Measurements from ENCODE around the gene DNAH5.

Gene DNAH5

DNA sequence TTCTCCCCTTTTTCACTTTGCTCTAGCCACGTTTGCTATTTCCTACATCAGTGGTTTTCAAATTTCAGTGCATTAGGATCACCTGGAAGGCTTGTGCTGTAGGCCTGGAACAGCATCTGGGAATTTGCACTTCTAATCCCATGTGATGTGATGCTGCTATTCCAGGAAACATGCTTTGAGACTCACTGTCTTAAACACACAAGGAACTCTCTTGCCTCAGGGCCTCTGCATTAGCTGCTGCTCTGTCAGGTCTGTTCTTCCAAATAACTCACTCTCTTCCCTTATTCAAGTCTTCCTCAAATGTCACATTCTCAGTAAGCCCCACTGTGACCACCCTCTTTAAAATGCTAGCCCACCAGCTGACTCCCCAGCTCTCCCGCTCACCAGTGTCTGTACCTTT lies 204.0 kb downstream of the DNAH5 start:
- no peaks in the 10 kb centered on the region for H3K27me3 ChIP-seq (ENCODE audit: insufficient read depth, low read length)
- no peaks in the 10 kb centered on the region for H3K4me1 ChIP-seq (ENCODE audit: insufficient read depth, low read length, severe bottlenecking)
- H4K20me1 ChIP-seq (ENCODE audit: insufficient read depth, low read length), result no peaks in the 10 kb centered on the region
- TF ChIP-seq, protein P1, sequence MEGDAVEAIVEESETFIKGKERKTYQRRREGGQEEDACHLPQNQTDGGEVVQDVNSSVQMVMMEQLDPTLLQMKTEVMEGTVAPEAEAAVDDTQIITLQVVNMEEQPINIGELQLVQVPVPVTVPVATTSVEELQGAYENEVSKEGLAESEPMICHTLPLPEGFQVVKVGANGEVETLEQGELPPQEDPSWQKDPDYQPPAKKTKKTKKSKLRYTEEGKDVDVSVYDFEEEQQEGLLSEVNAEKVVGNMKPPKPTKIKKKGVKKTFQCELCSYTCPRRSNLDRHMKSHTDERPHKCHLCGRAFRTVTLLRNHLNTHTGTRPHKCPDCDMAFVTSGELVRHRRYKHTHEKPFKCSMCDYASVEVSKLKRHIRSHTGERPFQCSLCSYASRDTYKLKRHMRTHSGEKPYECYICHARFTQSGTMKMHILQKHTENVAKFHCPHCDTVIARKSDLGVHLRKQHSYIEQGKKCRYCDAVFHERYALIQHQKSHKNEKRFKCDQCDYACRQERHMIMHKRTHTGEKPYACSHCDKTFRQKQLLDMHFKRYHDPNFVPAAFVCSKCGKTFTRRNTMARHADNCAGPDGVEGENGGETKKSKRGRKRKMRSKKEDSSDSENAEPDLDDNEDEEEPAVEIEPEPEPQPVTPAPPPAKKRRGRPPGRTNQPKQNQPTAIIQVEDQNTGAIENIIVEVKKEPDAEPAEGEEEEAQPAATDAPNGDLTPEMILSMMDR (IDR thresholded peaks at IDR 0.05; ENCODE audit: low read length), result no peak
- TF ChIP-seq EZH2 (IDR thresholded peaks at IDR 0.05; ENCODE audit: borderline replicate concordance, low read length), result no peak
- no peaks in the 10 kb centered on the region for H3K9me3 ChIP-seq (ENCODE audit: low read length)
- H3K9ac ChIP-seq (ENCODE audit: low read length), result no peak overlapping the region
- H3K79me2 ChIP-seq (ENCODE audit: insufficient read depth, low read length), result no peaks in the 10 kb centered on the region
- H2AFZ ChIP-seq (ENCODE audit: low read length), result no peak overlapping the region
- H3K27ac ChIP-seq (ENCODE audit: low read depth, low read length, poor library complexity, severe bottlenecking), result no peak overlapping the region
- no peaks in the 10 kb centered on the region for H3K36me3 ChIP-seq (ENCODE audit: insufficient read depth, low read length)
- H3K9me2 ChIP-seq (ENCODE audit: low read depth, low read length), result no peaks in the 10 kb centered on the region
- no peaks in the 10 kb centered on the region for H3F3A ChIP-seq (ENCODE audit: insufficient read depth, low read length)
- no peak overlapping the region for H3K4me3 ChIP-seq (ENCODE audit: low read depth, low read length, poor library complexity, severe bottlenecking)
- no peak overlapping the region for H3K4me2 ChIP-seq (ENCODE audit: low read length)

DNA sequence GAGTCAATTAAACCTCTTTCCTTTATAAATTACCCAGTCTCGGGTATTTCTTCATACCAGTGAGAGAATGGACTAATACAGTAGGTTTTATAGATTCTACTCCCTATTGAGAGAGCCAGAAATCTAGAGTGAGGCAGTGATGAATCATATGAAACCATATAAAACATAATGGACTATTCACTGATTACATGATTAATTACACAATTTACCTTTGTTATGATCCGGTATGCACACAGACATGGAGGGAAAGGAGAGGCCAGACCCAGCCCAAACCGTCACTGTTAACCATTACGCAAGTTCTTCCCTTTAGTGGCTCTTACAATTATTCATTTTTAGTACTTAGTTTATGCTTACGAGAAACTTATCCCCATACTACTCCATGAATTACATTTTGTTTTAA lies 205.0 kb downstream of the DNAH5 start:
- Histone ChIP-seq H3K36me3 (ENCODE audit: insufficient read depth, low read length) (no peaks in the 10 kb centered on the region), H3K27me3 (ENCODE audit: insufficient read depth, low read length) (no peaks in the 10 kb centered on the region), H3F3A (ENCODE audit: insufficient read depth, low read length) (no peaks in the 10 kb centered on the region), H3K4me2 (ENCODE audit: low read length) (no peak overlapping the region), H3K4me3 (ENCODE audit: low read depth, low read length, poor library complexity, severe bottlenecking) (no peak overlapping the region), H2AFZ (ENCODE audit: low read length) (no peak overlapping the region), H4K20me1 (ENCODE audit: insufficient read depth, low read length) (no peaks in the 10 kb centered on the region), H3K9ac (ENCODE audit: low read length) (no peak overlapping the region), H3K4me1 (ENCODE audit: insufficient read depth, low read length, severe bottlenecking) (no peaks in the 10 kb centered on the region), H3K9me3 (ENCODE audit: low read length) (no peaks in the 10 kb centered on the region), H3K9me2 (ENCODE audit: low read depth, low read length) (no peaks in the 10 kb centered on the region), H3K79me2 (ENCODE audit: insufficient read depth, low read length) (no peaks in the 10 kb centered on the region), H3K27ac (ENCODE audit: low read depth, low read length, poor library complexity, severe bottlenecking) (no peak overlapping the region)
- no peak for TF ChIP-seq EZH2 (IDR thresholded peaks at IDR 0.05; ENCODE audit: borderline replicate concordance, low read length)
- TF ChIP-seq, protein P1 (IDR thresholded peaks at IDR 0.05; ENCODE audit: low read length), result no peak

DNA sequence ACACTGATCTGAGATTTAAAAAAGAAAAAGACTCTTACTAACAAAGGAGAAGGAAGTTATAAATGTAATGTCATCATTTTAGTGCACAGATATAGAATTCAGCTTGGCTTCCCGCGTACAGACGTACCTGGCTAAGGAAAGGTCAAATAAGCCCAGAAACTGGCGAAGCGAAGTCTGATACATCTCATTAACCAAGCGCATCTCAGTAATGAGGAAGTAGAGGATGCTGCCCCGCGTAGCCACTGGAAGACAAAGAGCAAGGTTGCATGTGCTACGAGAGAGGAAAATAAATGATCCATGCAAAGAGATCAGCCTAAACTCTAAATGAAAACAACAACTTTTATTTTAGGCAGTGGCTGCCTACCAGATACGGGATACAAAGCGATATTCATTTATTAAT lies 208.8 kb downstream of the DNAH5 start:
- TF ChIP-seq EZH2 (IDR thresholded peaks at IDR 0.05; ENCODE audit: borderline replicate concordance, low read length), result no peak
- TF ChIP-seq, protein P1 (IDR thresholded peaks at IDR 0.05; ENCODE audit: low read length), result no peak
- Histone ChIP-seq H3K9ac (ENCODE audit: low read length) (no peak overlapping the region), H3K79me2 (ENCODE audit: insufficient read depth, low read length) (no peaks in the 10 kb centered on the region), H3F3A (ENCODE audit: insufficient read depth, low read length) (no peaks in the 10 kb centered on the region), H3K27me3 (ENCODE audit: insufficient read depth, low read length) (no peaks in the 10 kb centered on the region), H3K36me3 (ENCODE audit: insufficient read depth, low read length) (no peaks in the 10 kb centered on the region), H3K9me2 (ENCODE audit: low read depth, low read length) (no peaks in the 10 kb centered on the region), H3K27ac (ENCODE audit: low read depth, low read length, poor library complexity, severe bottlenecking) (no peak overlapping the region), H3K9me3 (ENCODE audit: low read length) (no peaks in the 10 kb centered on the region), H2AFZ (ENCODE audit: low read length) (no peak overlapping the region), H4K20me1 (ENCODE audit: insufficient read depth, low read length) (no peaks in the 10 kb centered on the region), H3K4me2 (ENCODE audit: low read length) (no peak overlapping the region), H3K4me3 (ENCODE audit: low read depth, low read length, poor library complexity, severe bottlenecking) (no peak overlapping the region), H3K4me1 (ENCODE audit: insufficient read depth, low read length, severe bottlenecking) (no peaks in the 10 kb centered on the region)
